ENCODE results near the gene HTT-AS.

Gene HTT-AS

DNA sequence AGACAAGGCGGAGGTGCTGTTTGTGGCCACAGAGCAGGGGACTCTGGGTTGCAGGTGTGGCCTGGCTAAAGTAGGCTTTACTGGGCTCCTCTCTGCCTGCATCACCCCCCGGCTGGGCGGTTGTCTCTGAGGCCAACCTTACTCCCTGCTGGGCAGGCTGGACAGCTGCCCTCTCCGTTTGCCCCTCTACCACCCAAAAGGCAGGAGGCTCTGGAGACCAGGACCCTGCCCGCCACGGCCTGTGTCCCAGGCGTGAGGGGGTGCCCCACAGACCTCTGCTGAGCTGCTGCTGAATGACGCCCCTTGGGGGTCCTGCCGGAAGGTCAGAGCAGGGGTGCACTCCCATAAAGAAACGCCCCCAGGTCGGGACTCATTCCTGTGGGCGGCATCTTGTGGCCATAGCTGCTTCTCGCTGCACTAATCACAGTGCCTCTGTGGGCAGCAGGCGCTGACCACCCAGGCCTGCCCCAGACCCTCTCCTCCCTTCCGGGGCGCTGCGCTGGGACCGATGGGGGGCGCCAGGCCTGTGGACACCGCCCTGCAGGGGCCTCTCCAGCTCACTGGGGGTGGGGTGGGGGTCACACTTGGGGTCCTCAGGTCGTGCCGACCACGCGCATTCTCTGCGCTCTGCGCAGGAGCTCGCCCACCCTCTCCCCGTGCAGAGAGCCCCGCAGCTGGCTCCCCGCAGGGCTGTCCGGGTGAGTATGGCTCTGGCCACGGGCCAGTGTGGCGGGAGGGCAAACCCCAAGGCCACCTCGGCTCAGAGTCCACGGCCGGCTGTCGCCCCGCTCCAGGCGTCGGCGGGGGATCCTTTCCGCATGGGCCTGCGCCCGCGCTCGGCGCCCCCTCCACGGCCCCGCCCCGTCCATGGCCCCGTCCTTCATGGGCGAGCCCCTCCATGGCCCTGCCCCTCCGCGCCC is 920 bp downstream of the HTT-AS start:
- H3K79me2 ChIP-seq (ENCODE audit: insufficient read depth, low read depth), result peaks cover 9% of the 10 kb centered on the region; the same call in 1 of the 2 replicates
- H3K9ac ChIP-seq, result no peak overlapping the region
- TF ChIP-seq, protein P1, sequence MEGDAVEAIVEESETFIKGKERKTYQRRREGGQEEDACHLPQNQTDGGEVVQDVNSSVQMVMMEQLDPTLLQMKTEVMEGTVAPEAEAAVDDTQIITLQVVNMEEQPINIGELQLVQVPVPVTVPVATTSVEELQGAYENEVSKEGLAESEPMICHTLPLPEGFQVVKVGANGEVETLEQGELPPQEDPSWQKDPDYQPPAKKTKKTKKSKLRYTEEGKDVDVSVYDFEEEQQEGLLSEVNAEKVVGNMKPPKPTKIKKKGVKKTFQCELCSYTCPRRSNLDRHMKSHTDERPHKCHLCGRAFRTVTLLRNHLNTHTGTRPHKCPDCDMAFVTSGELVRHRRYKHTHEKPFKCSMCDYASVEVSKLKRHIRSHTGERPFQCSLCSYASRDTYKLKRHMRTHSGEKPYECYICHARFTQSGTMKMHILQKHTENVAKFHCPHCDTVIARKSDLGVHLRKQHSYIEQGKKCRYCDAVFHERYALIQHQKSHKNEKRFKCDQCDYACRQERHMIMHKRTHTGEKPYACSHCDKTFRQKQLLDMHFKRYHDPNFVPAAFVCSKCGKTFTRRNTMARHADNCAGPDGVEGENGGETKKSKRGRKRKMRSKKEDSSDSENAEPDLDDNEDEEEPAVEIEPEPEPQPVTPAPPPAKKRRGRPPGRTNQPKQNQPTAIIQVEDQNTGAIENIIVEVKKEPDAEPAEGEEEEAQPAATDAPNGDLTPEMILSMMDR (conservative IDR thresholded peaks at IDR 0.05; ENCODE audit: low read depth, low read length), result no peak
- H2AFZ ChIP-seq (ENCODE audit: low read depth), result peak overlapping the region; percentile 61
- H3K27me3 ChIP-seq (ENCODE audit: insufficient read depth, low read depth), result no peaks in the 10 kb centered on the region; the same call in 1 of the 2 replicates
- no peak overlapping the region for H3K27ac ChIP-seq
- H4K20me1 ChIP-seq (ENCODE audit: insufficient read depth), result no peaks in the 10 kb centered on the region
- peaks cover 11% of the 10 kb centered on the region for H3K4me1 ChIP-seq (ENCODE audit: low read depth, poor library complexity, severe bottlenecking)
- no peaks in the 10 kb centered on the region for H3K36me3 ChIP-seq (ENCODE audit: insufficient read depth)
- no peak overlapping the region for H3K4me3 ChIP-seq (IDR thresholded peaks at IDR 0.05; ENCODE audit: insufficient read depth, low read depth, low read length)
- peak overlapping the region; percentile 45 for H3K4me2 ChIP-seq

DNA sequence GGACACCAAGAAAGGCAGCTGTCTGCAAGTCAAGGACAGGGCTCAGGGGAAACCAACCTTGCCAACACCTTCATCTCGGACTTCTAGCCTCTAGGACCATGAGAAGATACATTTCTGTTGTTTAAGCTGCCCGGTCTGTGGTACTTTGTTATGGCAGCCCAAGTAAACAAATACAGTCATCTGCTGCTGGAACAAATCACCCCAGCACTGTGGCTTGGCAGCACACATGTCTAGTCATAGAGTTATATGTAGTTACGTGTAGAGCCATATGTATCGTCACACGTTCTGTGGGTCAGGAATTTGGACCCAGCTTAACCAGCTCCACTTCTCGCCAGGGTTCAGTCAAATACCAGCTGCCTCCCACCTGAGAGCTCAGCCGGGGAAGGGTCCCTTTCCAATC is 2.5 kb downstream of the HTT-AS start:
- H2AFZ ChIP-seq (ENCODE audit: low read depth), result no peak overlapping the region
- peaks cover 10% of the 10 kb centered on the region for H3K4me1 ChIP-seq (ENCODE audit: low read depth, poor library complexity, severe bottlenecking)
- H3K79me2 ChIP-seq (ENCODE audit: insufficient read depth, low read depth), result peaks cover 8% of the 10 kb centered on the region; the same call in 1 of the 2 replicates
- H3K4me2 ChIP-seq, result no peak overlapping the region
- no peaks in the 10 kb centered on the region for H4K20me1 ChIP-seq (ENCODE audit: insufficient read depth)
- no peak overlapping the region for H3K27ac ChIP-seq
- no peak overlapping the region for H3K4me3 ChIP-seq (IDR thresholded peaks at IDR 0.05; ENCODE audit: insufficient read depth, low read depth, low read length)
- H3K9ac ChIP-seq, result no peak overlapping the region
- H3K27me3 ChIP-seq (ENCODE audit: insufficient read depth, low read depth), result peaks cover under 1% of the 10 kb centered on the region; the same call in 1 of the 2 replicates
- H3K36me3 ChIP-seq (ENCODE audit: insufficient read depth), result no peaks in the 10 kb centered on the region
- TF ChIP-seq, protein P1 (conservative IDR thresholded peaks at IDR 0.05; ENCODE audit: low read depth, low read length), result no peak

DNA sequence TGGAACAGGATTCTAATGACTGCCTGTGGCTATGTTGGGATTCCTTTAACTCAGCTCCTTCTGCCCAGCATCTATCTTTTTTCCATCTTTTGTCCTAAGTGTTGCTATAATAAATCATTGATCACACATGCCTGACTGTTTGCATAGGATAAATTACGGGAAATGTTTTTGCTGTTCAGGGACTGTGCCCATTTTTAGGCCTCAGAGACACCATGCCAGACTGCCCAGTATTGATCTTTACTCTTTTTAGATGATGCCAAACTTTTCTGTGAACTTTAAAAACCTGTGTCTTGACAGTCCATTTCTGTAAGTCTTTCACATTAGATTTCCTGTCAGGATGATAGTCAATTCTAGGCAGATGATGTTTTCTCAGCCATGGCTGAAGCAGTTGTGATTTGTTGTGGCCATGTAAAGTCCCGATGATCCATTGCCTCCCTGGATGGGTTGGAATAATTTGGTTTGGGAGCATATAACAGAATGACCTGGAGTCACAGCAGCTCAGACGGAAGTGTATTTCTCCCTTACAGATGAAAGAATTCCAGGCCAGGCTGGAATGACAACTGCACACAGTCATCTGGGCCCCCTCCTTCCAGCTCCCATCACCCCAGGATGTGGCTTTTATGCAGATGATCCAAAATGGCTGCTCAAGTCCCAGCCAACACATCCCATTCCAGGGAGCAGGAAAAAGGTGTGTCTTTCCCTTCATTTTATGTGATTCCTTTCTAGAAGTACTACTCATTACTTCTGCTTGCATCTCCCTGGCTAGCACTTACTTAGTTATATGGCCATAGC is 3.4 kb downstream of the HTT-AS start:
- Histone ChIP-seq H3K36me3 (ENCODE audit: insufficient read depth) (no peaks in the 10 kb centered on the region), H3K4me3 (IDR thresholded peaks at IDR 0.05; ENCODE audit: insufficient read depth, low read depth, low read length) (no peak overlapping the region), H3K4me1 (ENCODE audit: low read depth, poor library complexity, severe bottlenecking) (peaks cover 1% of the 10 kb centered on the region), H3K79me2 (ENCODE audit: insufficient read depth, low read depth) (no peaks in the 10 kb centered on the region; the same call in 1 of the 2 replicates), H3K4me2 (no peak overlapping the region), H4K20me1 (ENCODE audit: insufficient read depth) (no peaks in the 10 kb centered on the region), H3K9ac (no peak overlapping the region), H3K27ac (no peak overlapping the region), H2AFZ (ENCODE audit: low read depth) (no peak overlapping the region), H3K27me3 (ENCODE audit: insufficient read depth, low read depth) (peaks cover 4% of the 10 kb centered on the region; the same call in 1 of the 2 replicates)
- TF ChIP-seq, protein P1 (conservative IDR thresholded peaks at IDR 0.05; ENCODE audit: low read depth, low read length), result no peak

DNA sequence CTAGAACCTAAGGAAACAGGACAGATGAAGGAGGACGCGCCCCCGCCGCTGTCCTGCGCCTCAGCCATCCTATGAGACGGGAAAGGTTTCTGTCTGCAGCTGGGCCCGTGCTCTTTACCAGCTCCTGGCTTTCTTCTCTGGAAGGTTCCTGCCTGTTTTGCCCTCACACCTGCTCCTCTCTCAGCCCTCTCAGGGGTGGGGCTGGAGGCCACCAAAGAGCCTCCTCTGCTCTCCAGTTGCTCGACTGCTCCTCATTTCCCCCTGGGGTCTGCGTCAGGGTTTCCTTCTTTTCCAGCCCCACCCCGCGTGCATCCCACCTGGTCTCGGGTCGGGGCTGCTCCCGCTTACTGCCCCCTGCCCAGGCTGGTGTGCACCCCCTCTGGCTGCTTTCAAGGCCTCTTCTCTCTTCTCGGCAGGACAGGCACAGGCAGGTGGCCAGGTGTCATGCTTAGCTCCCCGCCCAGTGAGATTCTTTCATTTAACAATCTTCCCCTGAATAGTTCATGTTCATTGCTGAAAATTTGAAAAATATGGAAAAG is 4.6 kb downstream of the HTT-AS start:
- Histone ChIP-seq H3K4me2 (no peak overlapping the region), H3K27ac (no peak overlapping the region), H3K4me1 (ENCODE audit: low read depth, poor library complexity, severe bottlenecking) (no peaks in the 10 kb centered on the region), H3K9ac (no peak overlapping the region), H3K4me3 (IDR thresholded peaks at IDR 0.05; ENCODE audit: insufficient read depth, low read depth, low read length) (no peak overlapping the region), H3K27me3 (ENCODE audit: insufficient read depth, low read depth) (peaks cover 6% of the 10 kb centered on the region; the same call in 1 of the 2 replicates), H2AFZ (ENCODE audit: low read depth) (no peak overlapping the region), H4K20me1 (ENCODE audit: insufficient read depth) (no peaks in the 10 kb centered on the region), H3K79me2 (ENCODE audit: insufficient read depth, low read depth) (no peaks in the 10 kb centered on the region), H3K36me3 (ENCODE audit: insufficient read depth) (no peaks in the 10 kb centered on the region)
- TF ChIP-seq, protein P1 (conservative IDR thresholded peaks at IDR 0.05; ENCODE audit: low read depth, low read length), result no peak

Data from KMS-11 (cell line).